PC-9 (cell line): ENCODE results near the gene SMIM1.

Source experiments
- EZH2 ChIP-seq: fragments of 200-600 bp; sonication (generic); IDR thresholded peaks from 2 replicates; pipeline ENCODE4 v1.8.0; 2017; ENCODE audit warnings: antibody characterized with exemption, low read depth
- TF ChIP-seq, protein P1 (sequence below): fragments of 200-600 bp; sonication (generic); conservative IDR thresholded peaks from 2 replicates; pipeline ENCODE4 v1.6.1; 2017; ENCODE audit warnings: mixed run types, antibody characterized with exemption, mild to moderate bottlenecking, moderate library complexity

DNA sequence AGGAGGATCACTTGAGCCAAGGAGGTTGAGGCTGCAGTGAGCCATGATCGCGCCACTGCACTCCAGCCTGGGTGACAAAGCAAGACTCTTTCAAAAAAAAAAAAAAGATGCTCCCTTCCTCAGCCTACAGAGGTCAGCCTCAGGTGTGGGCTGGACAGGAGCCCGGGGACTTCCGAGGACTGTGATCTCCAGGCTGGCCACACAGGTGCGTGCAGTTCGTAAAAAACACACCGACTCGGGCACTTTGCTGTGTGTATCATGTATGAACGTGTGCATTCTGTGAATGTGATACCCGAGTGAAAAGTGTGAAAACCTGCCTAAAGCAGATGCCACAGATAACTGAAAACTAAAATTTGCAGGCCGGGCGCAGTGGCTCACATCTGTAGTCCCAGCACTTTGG is 28.7 kb upstream of the SMIM1 start:
- TF ChIP-seq, protein P1, sequence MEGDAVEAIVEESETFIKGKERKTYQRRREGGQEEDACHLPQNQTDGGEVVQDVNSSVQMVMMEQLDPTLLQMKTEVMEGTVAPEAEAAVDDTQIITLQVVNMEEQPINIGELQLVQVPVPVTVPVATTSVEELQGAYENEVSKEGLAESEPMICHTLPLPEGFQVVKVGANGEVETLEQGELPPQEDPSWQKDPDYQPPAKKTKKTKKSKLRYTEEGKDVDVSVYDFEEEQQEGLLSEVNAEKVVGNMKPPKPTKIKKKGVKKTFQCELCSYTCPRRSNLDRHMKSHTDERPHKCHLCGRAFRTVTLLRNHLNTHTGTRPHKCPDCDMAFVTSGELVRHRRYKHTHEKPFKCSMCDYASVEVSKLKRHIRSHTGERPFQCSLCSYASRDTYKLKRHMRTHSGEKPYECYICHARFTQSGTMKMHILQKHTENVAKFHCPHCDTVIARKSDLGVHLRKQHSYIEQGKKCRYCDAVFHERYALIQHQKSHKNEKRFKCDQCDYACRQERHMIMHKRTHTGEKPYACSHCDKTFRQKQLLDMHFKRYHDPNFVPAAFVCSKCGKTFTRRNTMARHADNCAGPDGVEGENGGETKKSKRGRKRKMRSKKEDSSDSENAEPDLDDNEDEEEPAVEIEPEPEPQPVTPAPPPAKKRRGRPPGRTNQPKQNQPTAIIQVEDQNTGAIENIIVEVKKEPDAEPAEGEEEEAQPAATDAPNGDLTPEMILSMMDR: no peak
- no peak for TF ChIP-seq EZH2
